Ovary (tissue), 9 donors: ENCODE measurements around the gene FAM53B. TPM values are rescaled to one million over a fixed set of nuclear protein-coding genes. Genes with fewer than 3 reads are reported as not detected.

ENCODE experiments used
- DNase-seq, 5 donors: peaks; one replicate each; pipeline ENCODE4 v3.0.0-alpha.2; 2019 to 2020
- H3K27ac ChIP-seq, 2 donors: fragments of 200-600 bp; one replicate each; pipeline versions ENCODE4 v1.5.1 to v1.8.0; 2019 to 2022
- H3K27me3 ChIP-seq: fragments of 200-600 bp; one replicate; pipeline ENCODE4 v1.8.0; 2022
- H3K36me3 ChIP-seq: fragments of 200-600 bp; sonication (generic); one replicate; pipeline ENCODE4 v1.5.1; 2019
- H3K4me1 ChIP-seq: one replicate; pipeline ENCODE4 v1.8.1; 2013; ENCODE audit warnings: mild to moderate bottlenecking, moderate library complexity; ENCODE audit not compliant: insufficient read depth
- H3K4me3 ChIP-seq: fragments of 200-600 bp; sonication (generic); one replicate; pipeline ENCODE4 v1.5.1; 2017
- H3K9me3 ChIP-seq, 2 donors: fragments of 200-600 bp in 1 of 2; sonication (generic) in 1 of 2; one replicate each; pipeline versions ENCODE4 v1.5.1 to v1.8.1; 2013 to 2019; ENCODE audit warnings: mild to moderate bottlenecking in 1 of 2, moderate library complexity in 1 of 2
- CTCF ChIP-seq, 3 donors: fragments of 450-650 bp in 2 of 3; fragments of 200-600 bp in 1 of 3; IDR thresholded peaks; one replicate each; pipeline versions ENCODE4 v1.5.1 to v1.8.0; 2016 to 2022; ENCODE audit warnings: antibody characterized with exemption in 3 of 3, mild to moderate bottlenecking in 1 of 3
- EP300 ChIP-seq: sonication (generic); formaldehyde crosslinking; IDR thresholded peaks from one replicate; pipeline ENCODE4 v1.6.1; 2017; ENCODE audit warnings: antibody characterized with exemption
- POLR2A ChIP-seq: fragments of 450-650 bp; IDR thresholded peaks from one replicate; pipeline ENCODE4 v1.6.1; 2017; ENCODE audit warnings: antibody characterized with exemption, mild to moderate bottlenecking, moderate library complexity
- WGBS, 3 donors: extraction: QIAGEN DNeasy Blood & Tissue Kit in 1 of 3; methylation state at CpG; one replicate each; pipeline versions ENCODE4 v1.1.5 to v1.1.7; 2013 to 2017; 5-methylcytosine and 5-hydroxymethylcytosine counted together
- intact Hi-C, 4 donors: fragments of 100-400 bp; cut with DNase I; formaldehyde crosslinking; loops; one replicate each; pipeline versions ENCODE4 v1.11.0 to v1.15.1; 2022 to 2023
- polyA plus RNA-seq, 2 donors: library from polyadenylated mRNA; stranded (reverse); fragments of 200-250 nt in 1 of 2; fragments of 350-450 nt in 1 of 2; fragmentation: Illumina TruSeq in 1 of 2; extraction: RNeasy Lipid Tissue Mini Kit (QIAGEN cat#74804) in 1 of 2; gene quantifications; one replicate each; pipeline ENCODE4 v1.2.3, GENCODE V29; 2013 to 2014
- total RNA-seq, 7 donors: library from RNA; depleted of rRNA in 2 of 7; stranded (reverse); fragments of >200 nt in 2 of 7; fragmentation: NEBNext Ultra II Directional in 3 of 7; extraction: Animal tissue kit (Norgen Biotek cat#: 25700) in 3 of 7; gene quantifications; one replicate each; pipeline versions ENCODE4 v1.1.0 to v1.2.4, GENCODE V29; 2016 to 2023
- donor health status: DM: no; HTN: no; CAD: no; lungs with moderate emphysema.
- donor health status: DM: no; HTN: no; CAD: no.
- donor health status: Bipolar disorder and iron deficiency.
- donor health status: DM: yes; HTN: yes; CAD: no.
- donor health status: DM: no; HTN: no; CAD: no.
- donor health status: DM: yes; HTN: yes; CAD: no.

FAM53B gene
- total and polyA plus RNA-seq, 9 donors: 9.7 to 77.6 (median 45.5) TPM

GRCh38 chr10:124578231-124579010, 165.8 kb downstream of the FAM53B start:
- Histone ChIP-seq H3K36me3 (no peaks in the 10 kb centered on the region), H3K27ac (no peak overlapping the region), H3K9me3 (no peaks in the 10 kb centered on the region), H3K4me1 (no peaks in the 10 kb centered on the region), H3K27me3 (no peaks in the 10 kb centered on the region), H3K4me3 (no peak overlapping the region)
- TF ChIP-seq POLR2A: no peak
- no peak for TF ChIP-seq EP300
- no peak for TF ChIP-seq CTCF (IDR thresholded peaks at IDR 0.05)
- WGBS, 3 donors: 87 to 91% (median 90%) methylated on average over 21 to 23 of the region's 23 CpGs
- intact Hi-C loops: no loop called here
- peak in 1 of 5 donors; percentile 10 for DNase-seq

GRCh38 chr10:124577651-124578050, 166.5 kb downstream of the FAM53B start:
- DNase-seq: peak in 1 of 5 donors; percentile 4

GRCh38 chr10:124576526-124577420, 167.4 kb downstream of the FAM53B start:
- no peak for TF ChIP-seq EP300
- TF ChIP-seq POLR2A: no peak
- no peak for TF ChIP-seq CTCF (IDR thresholded peaks at IDR 0.05)
- Histone ChIP-seq H3K36me3 (no peaks in the 10 kb centered on the region), H3K27ac (no peak overlapping the region), H3K27me3 (no peaks in the 10 kb centered on the region), H3K9me3 (no peaks in the 10 kb centered on the region), H3K4me1 (no peaks in the 10 kb centered on the region), H3K4me3 (no peak overlapping the region)
- 83 to 89% (median 87%) methylated on average over 20 of the region's 20 CpGs for WGBS, 3 donors
- intact Hi-C loops: no loop called here
- DNase-seq: peak in 1 of 5 donors; percentile 8

More at GRCh38 chr10:124577651-124578050, 166.5 kb downstream of the FAM53B start:
- intact Hi-C loops: no loop called here
- no peak for TF ChIP-seq EP300
- TF ChIP-seq CTCF (IDR thresholded peaks at IDR 0.05): no peak
- no peak for TF ChIP-seq POLR2A
- no peaks in the 10 kb centered on the region for H3K4me1 ChIP-seq
- H3K9me3 ChIP-seq: no peaks in the 10 kb centered on the region
- H3K36me3 ChIP-seq: no peaks in the 10 kb centered on the region
- H3K27ac ChIP-seq: no peak overlapping the region
- no peak overlapping the region for H3K4me3 ChIP-seq
- 88 to 96% (median 92%) methylated on average over 3 of the region's 3 CpGs for WGBS, 3 donors
- no peaks in the 10 kb centered on the region for H3K27me3 ChIP-seq

GRCh38 chr10:124575107-124576035, 168.8 kb downstream of the FAM53B start:
- H3K4me3 ChIP-seq: no peak overlapping the region
- H3K9me3 ChIP-seq: no peaks in the 10 kb centered on the region
- H3K36me3 ChIP-seq: no peaks in the 10 kb centered on the region
- WGBS, 3 donors: 82 to 93% (median 90%) methylated on average over 22 of the region's 22 CpGs
- no peak overlapping the region for H3K27ac ChIP-seq
- H3K27me3 ChIP-seq: no peaks in the 10 kb centered on the region
- no peak for TF ChIP-seq CTCF (IDR thresholded peaks at IDR 0.05)
- no peak for TF ChIP-seq POLR2A
- TF ChIP-seq EP300: no peak
- DNase-seq: peak in 1 of 5 donors; percentile 18
- intact Hi-C loops: no loop called here
- H3K4me1 ChIP-seq: no peaks in the 10 kb centered on the region
